ENCODE data around the gene RACK1.

The RACK1 gene

GRCh38 chr5:181192337-181193046, 51.2 kb downstream of the RACK1 start:
- no peak for DNase-seq

DNA sequence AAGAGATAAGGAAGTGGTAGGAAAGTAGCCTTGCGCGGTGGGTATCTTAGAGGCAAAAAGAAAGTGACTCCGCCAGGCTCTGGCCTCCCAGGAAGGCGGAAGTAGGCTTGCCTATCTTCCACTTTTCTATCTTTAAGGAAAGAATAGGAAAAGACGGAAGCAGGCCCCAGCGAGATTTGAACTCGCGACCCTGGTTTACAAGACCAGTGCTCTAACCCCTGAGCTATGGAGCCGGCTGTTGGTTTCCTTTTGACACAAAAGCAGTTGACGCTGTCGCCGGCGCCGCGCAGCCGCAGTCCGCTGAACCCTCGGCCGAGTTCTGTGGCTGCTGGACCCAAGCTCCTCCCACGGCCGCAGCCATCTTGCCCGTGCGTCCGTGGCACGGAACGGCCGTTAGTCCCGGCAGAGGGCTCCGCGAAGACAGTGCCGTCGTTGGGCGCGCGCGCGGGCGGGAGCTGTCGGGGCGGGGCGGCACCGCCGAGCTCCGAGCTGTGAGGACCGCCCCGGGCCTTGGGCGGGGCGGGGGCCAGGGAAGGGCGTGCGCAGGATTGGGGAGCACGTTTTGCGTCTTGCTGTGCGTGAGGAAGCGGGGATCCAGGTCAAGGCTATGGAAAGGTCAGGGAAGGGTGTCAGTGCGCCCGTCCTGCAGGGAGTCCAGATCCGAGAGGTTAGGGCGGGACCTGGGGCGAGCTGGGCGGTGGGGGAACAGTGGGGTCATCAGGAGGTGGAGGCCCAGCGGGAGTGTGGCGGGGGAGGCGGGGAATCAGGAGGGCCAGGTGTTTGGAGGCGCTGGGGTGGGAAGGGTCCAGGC, 52.0 kb downstream of the RACK1 start:
- no peak for DNase-seq

DNA sequence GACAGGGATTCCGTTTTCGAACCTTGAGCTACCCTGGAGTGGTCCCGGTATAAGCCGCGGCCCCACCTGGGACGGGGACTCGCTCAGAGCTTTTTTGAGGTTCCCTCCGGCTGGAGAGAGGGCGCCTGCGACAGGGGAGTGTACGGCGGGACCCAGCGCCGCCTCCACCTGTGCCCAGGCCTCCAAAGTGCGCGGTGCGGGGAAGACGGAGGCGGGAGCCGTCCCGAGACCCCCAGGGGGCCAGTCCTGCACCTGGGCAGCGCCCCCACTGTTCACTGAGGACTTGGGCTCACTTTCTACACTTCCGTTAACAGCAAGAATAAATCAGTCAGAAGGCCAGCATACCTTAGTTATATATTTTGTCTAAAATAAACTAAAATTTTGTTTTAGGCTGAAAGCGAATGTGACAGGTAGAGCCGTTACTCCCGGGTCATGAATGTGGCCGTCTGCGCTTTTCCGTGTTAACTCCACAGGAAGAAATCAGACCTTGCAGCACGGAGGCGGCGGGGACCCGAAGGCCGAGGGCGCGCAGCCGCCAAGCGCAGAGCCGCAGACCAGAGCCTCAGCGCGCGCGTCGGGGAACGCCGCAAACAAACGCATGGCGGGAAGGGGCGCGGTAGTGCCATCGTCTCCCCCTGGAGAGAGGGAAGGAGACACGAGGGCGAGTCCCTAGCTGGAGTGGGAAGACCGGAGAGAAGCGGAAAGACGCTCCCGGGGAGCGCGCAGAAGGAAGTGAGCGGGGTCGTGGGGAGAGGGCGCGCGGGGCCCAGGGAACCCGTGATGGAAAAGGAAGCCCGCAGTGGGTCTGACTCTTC, 52.8 kb downstream of the RACK1 start:
- DNase-seq: no peak

DNA sequence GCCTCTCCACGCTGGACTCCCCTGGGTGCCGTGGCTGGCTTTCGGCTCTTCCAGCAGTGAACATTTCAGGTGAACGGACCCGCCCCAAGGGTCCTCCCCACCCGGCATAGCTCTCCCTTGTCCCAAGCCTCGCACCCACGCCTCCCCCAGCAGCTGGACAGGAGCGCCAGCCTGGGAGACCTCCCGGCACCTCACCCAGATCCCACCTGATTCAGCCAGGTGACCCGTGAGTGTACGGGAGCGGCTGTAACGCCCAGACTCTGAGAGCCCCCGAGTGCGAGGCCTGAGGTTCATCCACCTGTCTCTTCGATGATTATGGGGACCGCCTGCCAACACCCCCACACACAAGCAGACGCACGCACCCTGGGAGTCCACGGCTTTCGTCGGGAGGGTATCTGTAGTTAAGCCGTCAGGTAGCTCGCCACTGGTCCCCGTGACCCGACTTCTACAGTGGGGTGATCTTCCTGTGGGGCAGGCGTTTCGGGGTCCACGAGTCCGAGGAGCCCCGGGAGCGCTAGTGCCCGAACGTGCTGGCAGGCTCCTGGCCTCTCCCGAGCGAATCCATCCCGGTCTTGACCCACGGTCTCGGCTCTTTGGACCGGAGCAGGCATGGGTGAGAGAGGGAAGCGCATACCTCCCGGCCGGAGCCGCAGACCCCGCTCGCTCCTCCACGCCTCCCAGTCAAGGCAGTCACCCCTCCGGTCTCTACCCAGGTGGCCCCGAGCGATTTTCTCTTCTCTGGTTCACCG, 53.6 kb downstream of the RACK1 start:
- DNase-seq: no peak

- no peak for DNase-seq
Observed at GRCh38 chr5:181189363-181189961, 54.2 kb downstream of the RACK1 start.

DNA sequence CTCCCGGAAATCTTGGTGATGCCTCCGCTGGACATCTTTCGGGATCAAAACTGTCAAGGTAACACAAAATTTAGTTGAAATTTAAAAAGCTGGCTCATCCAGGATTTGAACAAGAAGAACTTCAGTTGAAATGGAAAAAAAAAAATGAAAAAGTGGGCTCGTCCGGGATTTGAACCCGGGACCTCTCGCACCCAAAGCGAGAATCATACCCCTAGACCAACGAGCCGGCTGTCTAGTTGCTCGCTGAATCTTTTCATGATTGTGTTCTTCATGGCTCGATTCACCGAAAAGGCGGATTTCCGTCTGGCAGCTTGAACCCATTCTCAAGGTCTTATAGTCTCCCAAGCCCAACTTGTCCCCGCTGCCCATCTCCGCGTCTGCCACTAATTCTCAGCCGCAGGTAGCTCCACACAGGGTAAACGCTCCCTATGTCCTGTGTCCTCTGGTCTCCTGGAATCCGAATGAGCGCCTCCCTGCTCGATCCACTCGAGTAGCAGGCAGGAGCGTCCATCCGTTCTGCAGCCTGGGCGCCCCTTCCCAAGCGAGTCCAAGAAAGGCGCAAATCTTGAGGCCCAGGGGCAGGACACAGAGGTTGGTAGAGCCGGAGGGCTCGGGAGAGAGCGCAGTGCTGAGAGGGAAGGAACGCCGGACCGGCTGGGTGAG, 54.9 kb downstream of the RACK1 start:
- no peak for DNase-seq

- no peak for DNase-seq
Observed at GRCh38 chr5:181187500-181188213, 56.0 kb downstream of the RACK1 start.

DNA sequence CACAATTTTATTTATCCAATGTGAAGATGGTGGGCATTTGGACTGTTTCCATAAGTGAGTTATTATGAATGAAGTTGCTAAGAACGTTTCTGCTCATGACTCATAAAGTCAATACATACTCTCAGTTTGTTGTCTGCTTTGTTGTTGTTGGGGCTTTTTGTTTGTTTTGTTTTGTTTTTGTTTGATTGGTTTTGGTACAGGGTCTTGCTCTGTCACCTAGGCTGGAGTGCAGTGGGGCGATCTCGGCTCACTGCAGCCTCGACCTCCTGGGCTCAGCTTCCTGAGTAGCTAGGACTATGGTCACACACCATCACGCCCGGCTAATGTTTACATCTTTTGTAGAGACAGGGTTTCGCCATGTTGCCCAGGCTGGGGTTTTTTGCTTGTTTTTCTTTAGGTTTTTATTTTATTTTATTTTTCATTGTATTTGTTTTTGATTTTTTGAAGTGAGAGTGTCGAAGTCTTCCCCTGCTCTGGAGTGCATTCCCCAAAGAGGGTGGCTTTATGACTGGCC, 56.7 kb downstream of the RACK1 start:
- no peak for DNase-seq

Measured in NCI-H748 treated with DMSO at 0.1 percent for 48 hours (cell line).